ENCODE data around the gene XK.

- TF ChIP-seq, protein P1, sequence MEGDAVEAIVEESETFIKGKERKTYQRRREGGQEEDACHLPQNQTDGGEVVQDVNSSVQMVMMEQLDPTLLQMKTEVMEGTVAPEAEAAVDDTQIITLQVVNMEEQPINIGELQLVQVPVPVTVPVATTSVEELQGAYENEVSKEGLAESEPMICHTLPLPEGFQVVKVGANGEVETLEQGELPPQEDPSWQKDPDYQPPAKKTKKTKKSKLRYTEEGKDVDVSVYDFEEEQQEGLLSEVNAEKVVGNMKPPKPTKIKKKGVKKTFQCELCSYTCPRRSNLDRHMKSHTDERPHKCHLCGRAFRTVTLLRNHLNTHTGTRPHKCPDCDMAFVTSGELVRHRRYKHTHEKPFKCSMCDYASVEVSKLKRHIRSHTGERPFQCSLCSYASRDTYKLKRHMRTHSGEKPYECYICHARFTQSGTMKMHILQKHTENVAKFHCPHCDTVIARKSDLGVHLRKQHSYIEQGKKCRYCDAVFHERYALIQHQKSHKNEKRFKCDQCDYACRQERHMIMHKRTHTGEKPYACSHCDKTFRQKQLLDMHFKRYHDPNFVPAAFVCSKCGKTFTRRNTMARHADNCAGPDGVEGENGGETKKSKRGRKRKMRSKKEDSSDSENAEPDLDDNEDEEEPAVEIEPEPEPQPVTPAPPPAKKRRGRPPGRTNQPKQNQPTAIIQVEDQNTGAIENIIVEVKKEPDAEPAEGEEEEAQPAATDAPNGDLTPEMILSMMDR (IDR thresholded peaks at IDR 0.05): no peak
- TF ChIP-seq ZFX (IDR thresholded peaks at IDR 0.05; ENCODE audit: borderline replicate concordance): no peak
Observed at GRCh38 chrX:37677765-37678164, 7.8 kb upstream of the XK start.
